ENCODE measurements around the gene PRDM2. TPM values are rescaled to one million over a fixed set of nuclear protein-coding genes. Genes with fewer than 3 reads are reported as not detected.

The PRDM2 gene
- total RNA-seq, 1 donor from 2014 or later: 55.2 TPM

DNA sequence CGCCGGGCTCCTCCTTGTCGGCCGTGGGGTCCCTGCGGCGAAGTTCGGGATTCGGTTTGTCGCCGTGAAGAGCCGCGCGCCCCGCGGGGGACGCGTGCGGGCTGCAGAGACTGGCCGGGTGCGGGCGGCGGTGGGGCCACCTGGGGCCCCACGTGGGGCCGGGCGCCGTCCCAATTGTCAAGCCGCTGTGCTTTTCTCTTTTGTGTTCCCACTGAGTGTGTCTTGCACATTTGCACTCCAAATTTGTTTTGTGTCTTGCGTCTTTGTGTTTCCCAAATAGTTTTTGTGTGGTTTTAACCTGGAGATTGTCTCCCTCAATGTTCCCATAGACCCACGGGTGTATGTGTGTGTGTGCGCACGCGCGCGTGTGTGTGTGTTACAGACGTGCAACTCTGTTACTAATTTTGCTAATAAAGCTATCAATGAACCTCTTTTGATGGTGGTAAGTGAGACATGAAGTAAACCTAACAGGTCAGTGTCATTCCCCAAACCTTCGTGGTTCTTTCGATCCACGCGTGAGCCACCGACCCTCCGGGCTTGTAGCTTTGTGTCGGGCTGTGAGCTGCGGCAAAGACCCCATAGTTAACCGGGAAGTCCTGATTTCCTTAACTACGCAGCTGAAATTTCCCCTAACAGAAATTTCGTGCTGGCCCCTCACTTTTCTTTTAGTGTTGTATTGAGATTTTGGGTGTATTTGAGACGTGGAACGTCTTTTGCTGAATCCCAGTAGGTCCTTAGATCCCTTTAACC is 708 bp downstream of the PRDM2 start:
- H3K36me3 Mint-ChIP-seq (ENCODE audit: low read depth): peaks cover 14% of the 10 kb centered on the region
- peak overlapping the region; percentile 95 for H3K27ac Mint-ChIP-seq (ENCODE audit: unreplicated experiment)
- H3K27me3 Mint-ChIP-seq (ENCODE audit: low read depth): no peaks in the 10 kb centered on the region
- H3K9me3 Mint-ChIP-seq: peaks cover 8% of the 10 kb centered on the region
- peak overlapping the region; percentile 97 for H3K4me3 Mint-ChIP-seq
- no peak for DNase-seq (ENCODE audit: low read depth, low spot score)
- TF ChIP-seq, protein P1, sequence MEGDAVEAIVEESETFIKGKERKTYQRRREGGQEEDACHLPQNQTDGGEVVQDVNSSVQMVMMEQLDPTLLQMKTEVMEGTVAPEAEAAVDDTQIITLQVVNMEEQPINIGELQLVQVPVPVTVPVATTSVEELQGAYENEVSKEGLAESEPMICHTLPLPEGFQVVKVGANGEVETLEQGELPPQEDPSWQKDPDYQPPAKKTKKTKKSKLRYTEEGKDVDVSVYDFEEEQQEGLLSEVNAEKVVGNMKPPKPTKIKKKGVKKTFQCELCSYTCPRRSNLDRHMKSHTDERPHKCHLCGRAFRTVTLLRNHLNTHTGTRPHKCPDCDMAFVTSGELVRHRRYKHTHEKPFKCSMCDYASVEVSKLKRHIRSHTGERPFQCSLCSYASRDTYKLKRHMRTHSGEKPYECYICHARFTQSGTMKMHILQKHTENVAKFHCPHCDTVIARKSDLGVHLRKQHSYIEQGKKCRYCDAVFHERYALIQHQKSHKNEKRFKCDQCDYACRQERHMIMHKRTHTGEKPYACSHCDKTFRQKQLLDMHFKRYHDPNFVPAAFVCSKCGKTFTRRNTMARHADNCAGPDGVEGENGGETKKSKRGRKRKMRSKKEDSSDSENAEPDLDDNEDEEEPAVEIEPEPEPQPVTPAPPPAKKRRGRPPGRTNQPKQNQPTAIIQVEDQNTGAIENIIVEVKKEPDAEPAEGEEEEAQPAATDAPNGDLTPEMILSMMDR (conservative IDR thresholded peaks at IDR 0.05): no peak
- peaks cover 31% of the 10 kb centered on the region for H3K4me1 Mint-ChIP-seq

DNA sequence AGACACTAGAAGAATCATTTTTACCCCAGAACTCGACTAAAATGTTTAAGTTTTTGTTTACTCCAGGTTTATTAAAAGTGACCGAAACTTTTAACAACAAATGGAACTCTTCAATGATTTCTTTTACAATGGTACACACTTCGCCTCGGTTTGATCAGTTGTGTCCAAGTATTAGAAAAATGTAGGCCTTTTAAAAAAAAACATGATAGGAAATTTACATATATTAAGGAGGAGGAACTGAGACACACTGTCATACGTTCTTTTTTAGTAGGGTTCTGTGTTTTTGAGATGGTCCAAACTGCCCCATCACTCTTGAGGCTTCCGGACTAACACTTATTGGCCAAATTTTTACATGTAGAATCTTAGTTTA is 1.3 kb downstream of the PRDM2 start:
- H3K27ac Mint-ChIP-seq (ENCODE audit: unreplicated experiment): no peak overlapping the region
- H3K4me3 Mint-ChIP-seq: peak overlapping the region; percentile 97
- H3K4me1 Mint-ChIP-seq: peaks cover 35% of the 10 kb centered on the region
- peaks cover 8% of the 10 kb centered on the region for H3K9me3 Mint-ChIP-seq
- H3K27me3 Mint-ChIP-seq (ENCODE audit: low read depth): no peaks in the 10 kb centered on the region
- peaks cover 17% of the 10 kb centered on the region for H3K36me3 Mint-ChIP-seq (ENCODE audit: low read depth)
- no peak for DNase-seq (ENCODE audit: low read depth, low spot score)
- TF ChIP-seq, protein P1 (conservative IDR thresholded peaks at IDR 0.05): no peak

- no peaks in the 10 kb centered on the region for H3K27me3 Mint-ChIP-seq (ENCODE audit: low read depth)
- peaks cover 36% of the 10 kb centered on the region for H3K4me1 Mint-ChIP-seq
- TF ChIP-seq, protein P1 (conservative IDR thresholded peaks at IDR 0.05): no peak
- peaks cover 18% of the 10 kb centered on the region for H3K36me3 Mint-ChIP-seq (ENCODE audit: low read depth)
- H3K27ac Mint-ChIP-seq (ENCODE audit: unreplicated experiment): no peak overlapping the region
- no peak for DNase-seq (ENCODE audit: low read depth, low spot score)
- H3K4me3 Mint-ChIP-seq: peak overlapping the region; percentile 7
- peaks cover 7% of the 10 kb centered on the region for H3K9me3 Mint-ChIP-seq
Observed at GRCh38 chr1:13702425-13703127, 2.6 kb downstream of the PRDM2 start.

GRCh38 chr1:13703128-13703513 is 3.1 kb downstream of the PRDM2 start:
- H3K36me3 Mint-ChIP-seq (ENCODE audit: low read depth): peaks cover 13% of the 10 kb centered on the region
- H3K4me1 Mint-ChIP-seq: peaks cover 36% of the 10 kb centered on the region
- TF ChIP-seq, protein P1 (conservative IDR thresholded peaks at IDR 0.05): no peak
- DNase-seq (ENCODE audit: low read depth, low spot score): no peak
- no peak overlapping the region for H3K27ac Mint-ChIP-seq (ENCODE audit: unreplicated experiment)
- H3K9me3 Mint-ChIP-seq: peaks cover 4% of the 10 kb centered on the region
- no peaks in the 10 kb centered on the region for H3K27me3 Mint-ChIP-seq (ENCODE audit: low read depth)
- H3K4me3 Mint-ChIP-seq: no peak overlapping the region

GRCh38 chr1:13703558-13704490 is 3.8 kb downstream of the PRDM2 start:
- Mint-ChIP-seq H3K36me3 (ENCODE audit: low read depth) (peaks cover 12% of the 10 kb centered on the region), H3K4me1 (peaks cover 41% of the 10 kb centered on the region), H3K4me3 (no peak overlapping the region), H3K27ac (ENCODE audit: unreplicated experiment) (no peak overlapping the region), H3K9me3 (peaks cover 4% of the 10 kb centered on the region), H3K27me3 (ENCODE audit: low read depth) (no peaks in the 10 kb centered on the region)
- TF ChIP-seq, protein P1 (conservative IDR thresholded peaks at IDR 0.05): peak; percentile 47
- DNase-seq (ENCODE audit: low read depth, low spot score): no peak

Data from neural crest cell (in vitro differentiated cells).